ENCODE data around the gene HOXA9. TPM values are rescaled to one million over a fixed set of nuclear protein-coding genes. Genes with fewer than 3 reads are reported as not detected.

HOXA9 gene
- total RNA-seq, 1 donor from 2014 or later: not detected

GRCh38 chr7:27113991-27114769, 51.2 kb downstream of the HOXA9 start:
- intact Hi-C loops (cut with DNase I): loop anchor here (2.0 to 10.0 kb wide), 5 partner anchors 17 to 1301 kb away; partner anchors contain the start of genes CBX3, CREB5, HIBADH and HNRNPA2B1

GRCh38 chr7:27112955-27113949, 52.1 kb downstream of the HOXA9 start:
- no peak for TF ChIP-seq CTCF (IDR thresholded peaks at IDR 0.05)
- Histone ChIP-seq H3K9me3 (no peaks in the 10 kb centered on the region), H3K27ac (peak overlapping the region; percentile 89 to 97), H3K36me3 (no peaks in the 10 kb centered on the region), H3K27me3 (no peaks in the 10 kb centered on the region), H3K4me1 (peaks cover 8 to 15% of the 10 kb centered on the region in 2 donors), H3K4me3 (peak overlapping the region; percentile 63 to 81)
- no peak for DNase-seq (ENCODE audit: low spot score in 2 of 2)
- intact Hi-C loops (cut with DNase I): loop anchor here (2.0 to 10.0 kb wide), 3 partner anchors 549 to 1302 kb away; partner anchors contain the start of genes CBX3, CREB5, HIBADH and HNRNPA2B1

More at GRCh38 chr7:27113991-27114769, 51.2 kb downstream of the HOXA9 start:
- H3K27ac ChIP-seq: peak overlapping the region; percentile 89 to 97
- no peak for TF ChIP-seq CTCF (IDR thresholded peaks at IDR 0.05)
- DNase-seq (ENCODE audit: low spot score in 2 of 2): no peak
- H3K9me3 ChIP-seq: no peaks in the 10 kb centered on the region
- no peaks in the 10 kb centered on the region for H3K36me3 ChIP-seq
- no peaks in the 10 kb centered on the region for H3K27me3 ChIP-seq
- H3K4me3 ChIP-seq: peak overlapping the region; percentile 63 to 81
- H3K4me1 ChIP-seq: peaks cover 6 to 20% of the 10 kb centered on the region in 2 donors

Other genes with a start within 250 kb of the HOXA9 start
- not detected for gene HOXA1, start 69.5 kb downstream of the HOXA9 start, total RNA-seq
- 36.5 TPM for gene HOXA2, start 62.9 kb downstream of the HOXA9 start, total RNA-seq
- gene HOXA4, start 34.8 kb downstream of the HOXA9 start, total RNA-seq: 2.1 TPM
- gene HOXA5, start 21.9 kb downstream of the HOXA9 start, total RNA-seq: 22.0 TPM
- 15.3 TPM for gene HOXA6, start 17.8 kb downstream of the HOXA9 start, total RNA-seq
- 14.4 TPM for gene HOXA3, start 13.0 kb downstream of the HOXA9 start, total RNA-seq
- gene HOXA7, start 8.9 kb downstream of the HOXA9 start, total RNA-seq: 12.0 TPM
- gene HOXA10, start 8.8 kb upstream of the HOXA9 start, total RNA-seq: not detected
- not detected for gene HOXA11, start 19.7 kb upstream of the HOXA9 start, total RNA-seq
- gene HOXA13, start 34.6 kb upstream of the HOXA9 start, total RNA-seq: not detected
- gene EVX1, start 77.3 kb upstream of the HOXA9 start, total RNA-seq: not detected